Kidney (tissue), 14 donors: ENCODE data around the gene SLC44A3. TPM values are rescaled to one million over a fixed set of nuclear protein-coding genes. Genes with fewer than 3 reads are reported as not detected.
A peak's percentile ranks its signal among the peaks of the same experiment; 100 is the strongest.

Source experiments
- DNase-seq, 5 donors: peaks; one replicate each; pipeline ENCODE4 v3.0.0-alpha.2; 2013 to 2020
- FAIRE-seq: peaks from 2 replicates; lab custom pipeline; 2012; peaks lifted over from hg19 to GRCh38; lab: Jason Lieb, UNC
- H3K27ac ChIP-seq, 2 donors: one replicate each; pipeline ENCODE4 v1.7.0; 2013; ENCODE audit warnings: low read depth in 2 of 2, low read length in 2 of 2, inconsistent platforms in 1 of 2
- H3K27me3 ChIP-seq: one replicate; pipeline ENCODE4 v1.7.1; 2013; ENCODE audit warnings: low read length, inconsistent platforms; ENCODE audit not compliant: control insufficient read depth, insufficient read depth
- H3K36me3 ChIP-seq, 3 donors: one replicate each; pipeline versions ENCODE4 v1.7.0 to v1.7.1; 2013; ENCODE audit warnings: low read length in 3 of 3, control low read depth in 1 of 3, inconsistent platforms in 1 of 3; ENCODE audit not compliant: insufficient read depth in 3 of 3, control insufficient read depth in 2 of 3
- H3K4me1 ChIP-seq, 3 donors: one replicate each; pipeline versions ENCODE4 v1.7.0 to v1.7.1; 2013; ENCODE audit warnings: low read length in 3 of 3, inconsistent platforms in 1 of 3, low read depth in 1 of 3; ENCODE audit not compliant: control insufficient read depth in 2 of 3, insufficient read depth in 2 of 3
- H3K4me3 ChIP-seq, 3 donors: one replicate each; pipeline versions ENCODE4 v1.7.0 to v1.8.1; 2013; ENCODE audit warnings: low read length in 3 of 3, control low read depth in 1 of 3, inconsistent platforms in 1 of 3
- H3K9ac ChIP-seq, 3 donors: one replicate each; pipeline versions ENCODE4 v1.7.0 to v1.7.1; 2013; ENCODE audit warnings: low read length in 3 of 3, control low read depth in 1 of 3, inconsistent platforms in 1 of 3
- H3K9me3 ChIP-seq, 3 donors: one replicate each; pipeline versions ENCODE4 v1.7.0 to v1.7.1; 2013; ENCODE audit warnings: low read length in 3 of 3, control low read depth in 1 of 3, inconsistent platforms in 1 of 3; ENCODE audit not compliant: control insufficient read depth in 2 of 3, insufficient read depth in 1 of 3
- intact Hi-C: fragments of 100-400 bp; cut with DNase I; formaldehyde crosslinking; loops from one replicate; pipeline ENCODE4 v1.11.1; 2022
- polyA plus RNA-seq: library from polyadenylated mRNA; stranded (reverse); fragments of 350-450 nt; fragmentation: Illumina TruSeq; extraction: RNeasy Lipid Tissue Mini Kit (QIAGEN cat#74804); gene quantifications from one replicate; pipeline ENCODE4 v1.2.3, GENCODE V29; 2014; ENCODE audit warnings: low read depth, low replicate concordance; ENCODE audit not compliant: insufficient read depth
- total RNA-seq: library from RNA; stranded (reverse); fragmentation: NEBNext Ultra II Directional; extraction: Animal tissue kit (Norgen Biotek cat#: 25700); gene quantifications from one replicate; pipeline ENCODE4 v1.2.1, GENCODE V29; 2021
- TF ChIP-seq, protein P1 (sequence below): IDR thresholded peaks from 3 replicates; pipeline ENCODE4 v1.5.1; 2012; ENCODE audit warnings: mild to moderate bottlenecking, moderate library complexity, borderline replicate concordance; ENCODE audit not compliant: insufficient read depth; ENCODE audit errors: extremely low read depth
- donor health status: control.
- donor health status: control.
- donor health status: control.
- donor health status: control.
- donor health status: control.
- donor health status: DM: yes; HTN: yes; CAD: no.
- donor health status: Normal renal cell carcinoma (clear cell type).

Gene SLC44A3
- total and polyA plus RNA-seq, 2 donors from 2014 or later, result 35.2 to 49.6 TPM

DNA sequence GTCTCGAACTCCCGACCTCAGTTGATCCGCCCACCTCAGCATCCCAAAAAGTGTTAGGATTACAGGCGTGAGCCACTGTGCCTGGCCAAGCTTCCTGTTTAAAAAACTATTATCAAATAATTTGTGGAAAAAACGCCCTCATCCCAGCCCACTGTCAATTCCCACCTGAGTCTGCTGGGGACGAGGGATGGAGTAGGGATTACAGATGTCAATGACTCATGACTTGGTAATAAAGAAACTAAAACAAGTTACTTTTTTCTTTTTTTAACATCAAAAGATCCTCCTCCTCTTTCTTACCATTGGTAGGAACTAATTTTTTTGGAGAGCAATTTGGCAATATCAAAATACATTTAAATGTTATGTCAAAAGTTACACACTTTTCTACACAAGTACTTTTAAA lies 97.1 kb downstream of the SLC44A3 start:
- DNase-seq (no peak), FAIRE-seq (no peak)
- TF ChIP-seq, protein P1, sequence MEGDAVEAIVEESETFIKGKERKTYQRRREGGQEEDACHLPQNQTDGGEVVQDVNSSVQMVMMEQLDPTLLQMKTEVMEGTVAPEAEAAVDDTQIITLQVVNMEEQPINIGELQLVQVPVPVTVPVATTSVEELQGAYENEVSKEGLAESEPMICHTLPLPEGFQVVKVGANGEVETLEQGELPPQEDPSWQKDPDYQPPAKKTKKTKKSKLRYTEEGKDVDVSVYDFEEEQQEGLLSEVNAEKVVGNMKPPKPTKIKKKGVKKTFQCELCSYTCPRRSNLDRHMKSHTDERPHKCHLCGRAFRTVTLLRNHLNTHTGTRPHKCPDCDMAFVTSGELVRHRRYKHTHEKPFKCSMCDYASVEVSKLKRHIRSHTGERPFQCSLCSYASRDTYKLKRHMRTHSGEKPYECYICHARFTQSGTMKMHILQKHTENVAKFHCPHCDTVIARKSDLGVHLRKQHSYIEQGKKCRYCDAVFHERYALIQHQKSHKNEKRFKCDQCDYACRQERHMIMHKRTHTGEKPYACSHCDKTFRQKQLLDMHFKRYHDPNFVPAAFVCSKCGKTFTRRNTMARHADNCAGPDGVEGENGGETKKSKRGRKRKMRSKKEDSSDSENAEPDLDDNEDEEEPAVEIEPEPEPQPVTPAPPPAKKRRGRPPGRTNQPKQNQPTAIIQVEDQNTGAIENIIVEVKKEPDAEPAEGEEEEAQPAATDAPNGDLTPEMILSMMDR, result no peak
- Histone ChIP-seq H3K27me3 (no peaks in the 10 kb centered on the region), H3K9ac (no peak overlapping the region), H3K36me3 (no peaks in the 10 kb centered on the region), H3K27ac (no peak overlapping the region), H3K4me1 (peaks cover 0 to 37% (median 27%) of the 10 kb centered on the region in 3 donors), H3K4me3 (no peak overlapping the region), H3K9me3 (no peaks in the 10 kb centered on the region)
- intact Hi-C loops, result no loop called here

DNA sequence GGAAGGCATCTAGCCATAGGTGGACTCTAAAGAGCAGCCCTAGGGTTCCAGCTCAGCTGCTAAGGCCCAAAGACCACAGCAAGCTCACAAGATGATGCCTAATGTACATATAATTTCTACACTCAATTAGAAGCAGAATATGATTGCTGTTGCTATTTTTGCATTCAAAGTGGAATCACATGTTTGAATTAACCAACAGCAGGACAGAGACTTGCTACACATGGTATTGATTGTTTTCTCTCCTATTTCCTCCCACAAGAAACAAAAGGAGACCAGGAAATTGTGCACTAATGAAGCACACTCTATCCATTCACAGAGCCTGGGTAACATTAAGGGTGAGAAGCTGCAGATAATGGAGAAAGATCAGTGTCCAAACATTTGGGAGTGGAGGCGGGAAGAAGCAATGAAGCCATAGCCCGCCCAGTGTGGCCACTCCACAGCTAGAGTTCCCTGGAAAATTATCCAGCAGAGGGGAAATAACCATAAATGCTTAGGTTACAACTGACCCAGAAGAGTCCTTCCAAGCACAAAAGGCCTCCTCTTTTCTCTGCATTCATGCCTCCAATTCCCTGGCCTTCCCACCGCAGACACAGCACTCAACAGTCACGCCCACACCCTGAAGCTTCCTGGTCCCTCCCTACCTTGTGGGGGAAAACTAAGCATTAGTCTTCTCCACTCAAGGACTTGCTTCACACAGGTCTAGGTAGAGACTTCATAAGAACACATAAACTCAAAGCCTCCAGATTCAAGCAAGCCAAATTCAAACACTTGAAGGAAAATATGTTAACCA lies 99.3 kb downstream of the SLC44A3 start:
- no peak for FAIRE-seq
- DNase-seq, result peak in 1 of 5 donors; percentile 26
- H3K4me3 ChIP-seq, result peak overlapping the region in 1 of 3 donors; percentile 2
- no peaks in the 10 kb centered on the region for H3K27me3 ChIP-seq
- intact Hi-C loops, result loop anchor here (10.0 kb wide), 1 partner anchor 55 kb away; no protein-coding TSS in a partner anchor
- H3K36me3 ChIP-seq, result peaks cover 0 to 5% (median 3%) of the 10 kb centered on the region in 3 donors
- TF ChIP-seq, protein P1, result no peak
- H3K4me1 ChIP-seq, result peaks cover 3 to 33% (median 29%) of the 10 kb centered on the region in 3 donors
- peak overlapping the region in 1 of 2 donors; percentile 18 for H3K27ac ChIP-seq
- H3K9ac ChIP-seq, result no peak overlapping the region
- H3K9me3 ChIP-seq, result no peaks in the 10 kb centered on the region

DNA sequence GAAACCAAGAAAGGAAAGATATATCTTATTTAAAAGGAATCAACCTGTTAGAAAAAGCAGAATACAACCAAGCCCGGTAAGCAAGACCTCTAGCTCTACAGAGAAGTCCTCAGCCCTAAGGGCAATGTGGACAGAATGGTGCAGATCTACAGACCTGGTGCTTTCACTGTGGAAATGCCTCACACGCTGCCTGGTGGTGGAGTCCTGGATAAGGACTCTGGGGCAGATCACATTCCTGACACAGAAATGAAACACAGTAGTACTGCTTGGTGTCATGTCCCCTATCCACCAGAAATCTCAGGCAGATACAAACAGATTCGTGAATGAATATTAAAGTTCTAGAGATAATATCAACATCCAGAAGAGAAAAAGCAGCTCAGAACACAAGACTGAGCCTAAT lies 99.9 kb downstream of the SLC44A3 start:
- Histone ChIP-seq H3K9ac (no peak overlapping the region), H3K36me3 (peaks cover 0 to 5% (median 3%) of the 10 kb centered on the region in 3 donors), H3K4me1 (peaks cover 3 to 32% (median 32%) of the 10 kb centered on the region in 3 donors), H3K4me3 (peak overlapping the region in 1 of 3 donors; percentile 2), H3K27ac (peak overlapping the region in 1 of 2 donors; percentile 18), H3K9me3 (no peaks in the 10 kb centered on the region), H3K27me3 (no peaks in the 10 kb centered on the region)
- no peak for DNase-seq
- FAIRE-seq, result no peak
- intact Hi-C loops, result loop anchor here (10.0 kb wide), 1 partner anchor 55 kb away; no protein-coding TSS in a partner anchor
- TF ChIP-seq, protein P1, result no peak
